Stromal cell of bone marrow (primary cell): ENCODE data around the gene ABLIM1.

Source experiments
- DNase-seq: peaks from one replicate; pipeline ENCODE4 v3.0.0-alpha.2; 2012; ENCODE audit warnings: low read depth

The ABLIM1 gene

DNA sequence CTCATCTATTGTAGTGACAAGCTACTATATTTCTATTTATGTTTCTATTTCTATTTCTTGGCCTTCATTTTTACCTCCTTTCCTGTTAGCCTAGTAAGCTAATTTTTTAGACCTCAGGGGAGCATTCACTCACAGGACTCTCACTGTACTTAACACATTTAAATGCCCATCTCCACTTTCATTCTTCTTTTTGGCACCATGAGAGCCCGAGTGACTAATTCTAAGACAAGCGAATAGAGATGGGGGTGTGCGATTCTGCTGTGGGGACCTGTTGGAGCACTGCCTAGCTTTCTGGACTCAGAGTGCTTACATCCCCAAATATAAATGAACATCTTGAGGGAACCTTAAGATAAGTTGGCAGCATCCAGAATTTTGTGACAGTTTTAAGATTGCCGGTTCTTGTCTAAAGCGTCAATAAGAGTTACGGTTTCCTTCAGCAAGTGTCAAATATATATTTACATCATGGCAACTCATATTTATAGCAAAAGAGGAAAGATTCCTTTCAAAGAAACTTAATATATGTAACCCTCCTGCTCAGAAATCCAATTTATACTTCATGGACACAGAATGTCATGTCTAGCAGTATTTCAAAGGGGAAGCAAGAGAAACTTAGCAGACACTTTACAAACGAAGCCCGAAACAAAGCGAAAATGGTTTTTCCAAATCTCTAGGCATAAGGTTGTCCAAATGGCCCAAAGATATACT, 199.7 kb downstream of the ABLIM1 start:
- no peak for DNase-seq

DNA sequence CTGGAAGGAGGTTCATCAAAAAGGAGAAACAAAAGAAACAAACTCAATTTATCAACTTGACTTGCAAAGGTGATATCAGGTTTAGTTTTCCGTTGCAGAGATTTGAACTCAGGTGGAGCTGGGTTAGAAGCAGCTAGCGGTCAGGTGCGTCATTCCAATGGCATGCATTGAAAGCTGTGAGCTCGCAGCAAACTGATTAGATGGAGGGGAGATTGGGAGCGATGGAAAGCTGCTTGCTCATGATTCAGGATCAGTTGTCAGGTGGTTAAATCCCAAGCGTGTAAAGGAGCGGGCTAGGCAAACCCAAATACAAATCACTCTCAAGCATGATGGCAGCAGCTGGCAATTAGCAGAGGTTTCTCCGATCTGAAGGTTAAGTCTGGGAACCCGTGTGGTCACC, 204.5 kb downstream of the ABLIM1 start:
- DNase-seq, result no peak

DNA sequence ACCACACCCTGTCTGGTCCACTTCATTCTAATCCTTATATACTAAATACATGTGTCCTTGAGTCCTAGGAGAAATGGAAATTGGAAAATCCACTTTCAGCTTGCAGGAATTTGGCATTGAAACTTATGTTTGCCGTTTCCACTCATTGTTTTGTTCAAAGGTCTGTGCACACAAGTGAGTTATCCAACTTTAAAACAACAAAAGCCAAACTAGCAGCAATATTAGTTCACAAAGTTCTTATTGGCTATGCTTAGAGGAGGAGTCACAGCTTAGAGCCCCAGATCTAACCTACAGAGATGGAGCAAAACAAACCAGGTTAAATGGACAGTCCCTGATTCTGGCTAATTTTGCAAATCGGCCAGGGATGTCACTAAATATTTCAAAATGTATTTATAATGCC, 209.2 kb downstream of the ABLIM1 start:
- no peak for DNase-seq

DNA sequence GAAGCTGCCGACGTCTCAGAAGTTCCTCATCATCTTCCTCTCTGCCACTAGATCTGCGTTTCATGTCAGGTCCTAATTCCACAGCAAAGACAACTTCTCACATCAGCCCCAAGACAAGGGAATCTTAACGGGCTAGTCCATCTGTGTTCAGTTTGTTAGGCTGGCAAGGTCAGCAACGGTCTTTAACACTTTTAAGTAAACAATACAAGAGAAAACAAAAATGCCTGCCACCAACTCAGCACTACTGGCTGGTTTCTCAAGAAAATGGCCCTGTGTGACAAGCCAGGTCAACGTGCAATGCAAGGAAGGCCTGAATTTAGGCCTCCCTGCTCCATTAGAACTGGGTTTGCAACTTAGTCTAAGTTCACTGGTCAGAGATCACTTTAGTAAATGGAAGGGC, 212.7 kb downstream of the ABLIM1 start:
- no peak for DNase-seq

DNA sequence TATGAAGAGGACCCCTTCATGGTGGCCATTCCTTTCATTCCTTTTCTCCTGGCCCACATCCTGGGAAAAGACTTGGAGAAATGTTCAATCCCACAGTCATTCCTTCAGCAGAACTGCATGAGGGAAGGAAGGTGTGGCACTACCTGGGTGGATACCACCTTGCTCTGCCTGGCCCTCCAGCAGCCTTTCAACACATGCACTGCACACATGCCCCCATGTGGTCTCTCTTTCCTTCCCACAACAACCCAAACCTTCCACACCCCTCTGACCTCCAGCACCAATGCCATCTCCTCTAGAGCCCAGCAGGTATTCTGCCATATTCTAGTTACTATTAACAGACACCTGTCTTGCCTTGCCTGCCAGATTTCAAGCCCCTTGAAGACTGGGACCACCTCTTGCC, 213.3 kb downstream of the ABLIM1 start:
- no peak for DNase-seq

DNA sequence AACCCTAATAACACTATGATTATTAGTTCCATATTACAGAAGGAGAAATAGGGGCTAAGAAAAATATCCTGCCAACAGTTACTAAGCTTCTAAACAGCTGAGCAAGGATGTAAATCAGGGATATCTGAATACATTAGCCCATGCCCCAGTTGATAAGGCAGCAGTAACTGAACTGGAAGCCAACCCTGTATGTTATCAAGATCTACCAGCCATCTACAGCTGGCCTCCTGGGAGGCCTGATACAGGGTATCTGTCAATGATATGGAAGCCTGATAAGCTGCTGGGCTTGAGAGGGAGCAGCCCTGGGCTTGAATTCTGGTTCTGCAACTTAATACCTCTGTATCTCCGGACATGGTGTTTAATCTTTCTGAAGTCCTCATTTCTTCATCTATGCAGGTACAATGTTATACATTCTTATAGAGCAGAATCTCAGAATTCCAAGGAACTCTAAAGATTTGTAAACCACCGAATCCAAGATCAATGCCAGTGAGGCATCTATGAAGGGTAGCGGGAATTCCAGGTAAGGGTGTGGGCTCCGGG, 215.9 kb downstream of the ABLIM1 start:
- DNase-seq, result no peak

DNA sequence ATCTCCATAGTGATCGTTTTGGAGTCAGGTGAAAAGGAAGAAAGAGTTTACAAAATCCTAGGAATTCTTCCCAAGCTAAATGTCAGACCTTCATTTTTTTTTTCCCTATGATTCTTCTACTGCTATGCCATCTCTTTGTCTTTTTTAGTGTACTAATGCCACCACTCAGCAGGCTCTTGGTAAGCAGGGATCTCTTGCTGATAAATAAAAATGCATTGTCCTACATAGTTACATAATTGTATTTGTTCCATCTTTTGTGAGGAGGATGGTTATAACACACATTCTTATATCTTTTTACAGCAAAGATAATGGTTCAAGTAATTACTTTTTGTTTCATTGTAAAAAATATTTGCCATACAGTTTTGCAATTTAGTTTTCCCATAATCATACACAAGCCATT, 217.0 kb downstream of the ABLIM1 start:
- DNase-seq, result no peak

DNA sequence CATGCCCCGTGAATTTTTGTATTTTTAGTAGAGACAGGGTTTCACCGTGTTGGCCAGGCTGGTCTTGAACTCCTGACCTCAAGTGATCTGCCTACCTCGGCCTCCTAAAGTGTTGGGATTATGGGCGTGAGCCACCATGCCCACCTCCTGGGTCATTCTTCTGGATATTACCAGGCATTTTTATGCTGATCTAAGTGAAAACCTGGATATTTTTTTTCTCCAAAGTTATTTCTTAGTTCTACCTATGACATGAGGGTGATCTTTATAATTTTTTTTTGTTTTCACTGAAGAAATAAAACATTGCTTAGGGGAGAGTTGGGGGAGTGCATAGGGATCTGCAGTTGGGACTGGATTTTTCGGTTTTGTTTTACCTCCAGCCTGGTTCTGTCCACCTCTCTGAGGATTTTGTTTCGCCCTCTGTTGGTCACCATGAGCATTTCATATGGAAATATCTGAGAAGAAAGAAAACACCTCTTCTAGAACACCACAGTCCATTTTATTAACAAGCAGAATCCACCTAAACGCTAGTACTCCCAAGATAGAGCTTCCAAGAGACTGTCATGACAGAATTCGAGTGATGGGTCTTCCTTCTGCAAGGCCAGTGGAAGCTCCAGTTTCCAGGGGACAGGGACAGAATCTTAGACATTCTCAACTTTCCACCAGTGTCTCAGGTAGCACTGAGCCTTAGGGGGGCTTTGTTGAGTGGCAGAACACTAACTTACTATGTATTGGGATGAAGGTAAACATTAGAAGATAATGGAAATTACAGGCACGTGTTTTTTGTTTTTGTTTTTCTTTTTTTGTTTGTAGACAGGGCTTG, 220.4 kb downstream of the ABLIM1 start:
- no peak for DNase-seq

DNA sequence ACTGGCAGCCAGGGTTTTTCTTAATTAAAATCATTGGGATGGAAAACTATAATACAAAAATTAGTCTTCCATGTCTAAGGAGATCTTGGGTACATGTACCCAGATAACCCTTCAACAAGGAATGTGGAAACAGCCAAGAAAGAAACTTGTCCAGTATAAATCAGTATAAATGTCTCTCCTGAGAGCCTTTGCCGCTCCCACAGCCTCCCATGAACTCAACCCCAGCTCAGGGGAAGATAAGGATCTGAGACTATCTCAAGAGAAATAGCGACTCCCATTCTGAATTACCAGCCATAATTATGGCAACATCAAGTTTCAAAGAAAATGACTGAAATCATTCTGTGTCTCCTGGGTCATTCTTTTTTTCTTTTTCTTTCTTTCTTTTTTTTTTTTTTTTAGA, 221.1 kb downstream of the ABLIM1 start:
- no peak for DNase-seq

DNA sequence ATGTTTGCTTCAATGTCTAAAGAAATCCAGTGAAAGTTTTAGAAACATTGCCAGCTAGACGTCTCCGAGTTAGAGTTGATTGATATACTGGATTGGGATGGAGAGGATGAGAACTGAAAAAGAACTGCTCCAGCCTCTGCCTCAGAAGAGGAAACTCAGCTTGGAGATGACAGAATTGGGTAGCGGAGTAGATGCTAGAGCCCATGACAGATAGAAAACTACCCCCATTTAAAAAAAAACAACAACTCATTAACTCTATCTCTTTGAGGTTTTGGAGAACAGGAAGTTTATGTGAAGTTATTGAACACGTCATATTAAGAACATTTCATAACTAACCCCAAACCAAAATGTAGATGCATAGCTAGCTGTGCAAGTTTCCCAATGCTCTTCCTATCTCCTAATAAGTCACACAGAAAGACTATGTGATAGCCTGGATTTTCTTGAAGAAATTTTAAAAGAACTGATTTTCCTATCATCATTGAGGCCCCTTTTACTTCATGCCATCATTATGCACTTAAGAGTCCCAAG, 225.4 kb downstream of the ABLIM1 start:
- no peak for DNase-seq

DNA sequence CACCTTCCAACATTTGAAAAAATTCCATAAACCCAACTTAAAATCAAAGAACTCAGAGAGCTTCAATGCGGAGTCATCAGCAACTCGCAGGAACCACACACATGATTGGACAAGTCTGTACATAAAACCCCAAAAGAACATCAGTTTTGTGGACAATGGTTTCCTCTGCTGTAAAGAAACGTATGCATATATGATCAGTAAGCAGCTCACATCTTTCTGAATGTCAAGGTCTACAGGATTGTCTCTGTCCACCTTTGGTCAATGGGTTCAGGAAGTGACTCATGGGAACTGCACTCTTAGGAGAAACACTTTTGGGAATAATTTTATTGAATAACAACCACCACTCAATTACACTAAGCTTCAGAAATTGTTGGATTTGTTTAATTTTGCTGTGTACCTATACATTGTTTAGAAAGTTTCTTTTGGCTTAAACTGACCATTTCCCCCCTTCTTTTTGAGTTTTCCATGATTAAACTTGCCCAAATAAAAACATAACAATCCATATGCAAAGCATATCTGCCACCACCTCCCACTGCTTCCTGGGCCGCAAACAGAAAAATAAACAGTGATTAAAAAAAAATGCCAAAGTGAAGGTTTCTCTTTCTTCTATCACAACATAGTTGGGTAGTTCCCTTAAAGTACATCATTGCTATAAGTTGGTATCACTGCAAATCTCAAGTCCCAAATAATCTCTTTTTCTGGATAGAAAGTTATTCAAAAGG, 226.5 kb downstream of the ABLIM1 start:
- DNase-seq, result no peak

DNA sequence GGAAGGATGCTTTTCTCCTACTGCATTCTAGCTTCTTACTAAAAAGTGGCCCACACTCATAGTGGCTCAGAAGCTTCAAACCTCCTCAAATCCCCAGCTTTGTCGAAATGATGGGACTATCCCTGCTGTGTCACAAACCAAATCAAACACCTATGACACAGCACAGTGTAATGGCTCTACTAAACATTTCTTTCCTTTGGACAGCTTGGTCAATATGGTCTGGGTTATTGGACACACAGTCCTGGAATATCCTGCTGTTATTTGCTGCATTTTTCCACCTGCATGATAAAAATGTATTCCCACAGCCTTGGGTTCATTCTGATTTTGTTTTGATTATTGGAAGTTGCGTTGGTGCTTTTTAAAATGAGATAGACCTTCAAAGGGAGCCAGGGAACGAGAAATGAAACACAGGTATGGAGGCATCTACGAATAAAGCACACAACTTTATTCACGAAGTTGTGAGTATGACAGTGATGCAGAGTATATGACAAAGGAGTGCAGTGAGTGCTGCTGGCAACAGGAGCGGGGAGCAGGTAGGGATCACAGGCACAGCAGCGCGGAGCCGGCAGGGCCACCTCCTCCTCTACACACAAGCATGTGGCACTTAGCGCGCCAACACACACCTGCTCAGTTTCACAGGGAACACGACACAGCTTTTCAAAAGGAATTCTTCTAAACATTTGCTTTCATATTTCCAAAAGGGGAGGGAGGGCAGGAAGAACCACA, 227.2 kb downstream of the ABLIM1 start:
- no peak for DNase-seq

DNA sequence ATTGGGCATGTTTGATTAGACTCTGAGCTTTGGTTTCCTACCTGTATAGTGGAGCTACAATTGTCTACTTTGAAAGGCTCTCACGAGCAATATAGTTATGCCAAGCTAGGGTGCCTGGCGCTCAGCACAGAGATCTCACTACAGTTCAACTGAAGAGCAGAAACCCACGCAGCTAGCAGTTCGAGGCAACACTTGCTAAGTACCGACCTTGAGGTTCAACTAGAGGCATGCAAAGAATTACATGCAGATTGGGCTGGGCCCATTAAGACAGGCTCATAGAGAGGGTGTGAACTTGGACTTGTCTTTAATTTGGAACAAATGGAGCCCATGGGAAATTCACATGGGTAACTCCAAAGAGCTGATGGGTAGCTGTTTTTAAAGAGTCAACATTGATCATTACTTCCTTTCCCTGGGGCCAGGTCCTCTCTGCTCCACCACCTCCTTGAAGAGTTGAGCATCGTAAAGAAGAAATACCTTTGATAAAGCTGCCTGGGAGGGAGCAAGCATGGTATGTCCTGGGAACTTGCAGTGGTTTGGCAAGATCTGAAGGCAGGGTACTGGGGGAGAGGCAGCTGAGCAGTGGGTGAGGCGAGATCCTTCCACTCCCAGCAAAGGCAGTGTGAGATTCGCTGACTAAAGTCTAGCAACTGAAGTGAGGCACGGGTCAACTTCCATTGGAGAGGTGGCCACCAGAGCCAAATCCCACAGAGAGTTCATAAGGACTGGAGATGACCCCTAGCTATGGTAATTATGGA, 228.3 kb downstream of the ABLIM1 start:
- DNase-seq, result no peak

DNA sequence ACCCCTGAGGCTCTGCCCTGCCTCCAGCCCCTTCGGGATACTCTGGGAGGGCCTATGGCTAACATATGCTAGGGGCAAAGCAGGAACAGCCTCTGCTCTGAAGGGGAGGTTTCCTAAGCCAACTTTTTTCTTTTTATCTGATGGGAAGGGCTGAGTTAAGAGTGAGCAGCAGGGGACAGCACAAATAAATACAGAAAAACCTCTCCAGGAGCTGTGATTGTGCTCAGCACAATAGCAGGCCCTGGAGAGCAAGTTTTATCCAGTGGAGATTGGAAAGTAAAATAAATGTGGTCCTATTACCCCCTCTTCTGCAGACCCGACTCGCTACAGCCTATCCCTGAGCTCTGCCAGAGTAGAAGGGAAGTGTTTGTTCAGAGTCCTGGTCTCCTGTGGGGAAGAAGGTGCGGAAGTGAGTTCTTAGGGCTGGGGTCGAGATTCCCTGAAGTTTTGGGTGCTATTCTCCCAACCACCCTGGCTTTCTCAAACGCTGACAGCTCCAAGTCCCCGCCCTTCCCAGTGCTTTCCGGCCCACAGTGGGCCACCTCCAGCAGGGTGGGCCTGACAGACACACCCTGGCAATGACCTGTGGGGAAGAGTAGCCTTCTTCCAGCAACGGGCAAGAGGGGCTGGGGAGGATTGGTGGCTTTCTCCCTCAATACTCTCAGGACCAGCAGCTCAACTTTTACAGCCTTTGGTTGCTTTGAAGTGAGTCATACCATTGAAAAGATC, 230.8 kb downstream of the ABLIM1 start:
- no peak for DNase-seq

DNA sequence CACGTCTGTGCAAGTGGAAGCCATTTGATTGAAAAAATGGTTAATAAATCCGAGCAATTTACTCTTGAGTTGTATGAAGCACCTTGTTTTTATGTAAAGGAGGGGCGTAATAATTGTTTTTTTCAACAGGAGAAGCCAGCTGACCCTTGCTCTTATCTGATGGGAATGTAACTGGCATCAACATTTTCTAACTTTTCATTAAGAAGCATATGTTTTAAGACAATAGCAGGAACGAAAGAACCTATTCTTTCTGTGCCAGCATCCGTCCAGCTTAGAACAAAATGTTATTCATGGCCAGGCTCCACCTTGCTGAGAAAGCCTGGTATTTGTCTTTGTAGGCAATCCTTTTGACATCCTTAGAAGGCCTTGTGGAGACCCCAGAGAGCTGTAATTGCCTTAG, 231.6 kb downstream of the ABLIM1 start:
- no peak for DNase-seq

DNA sequence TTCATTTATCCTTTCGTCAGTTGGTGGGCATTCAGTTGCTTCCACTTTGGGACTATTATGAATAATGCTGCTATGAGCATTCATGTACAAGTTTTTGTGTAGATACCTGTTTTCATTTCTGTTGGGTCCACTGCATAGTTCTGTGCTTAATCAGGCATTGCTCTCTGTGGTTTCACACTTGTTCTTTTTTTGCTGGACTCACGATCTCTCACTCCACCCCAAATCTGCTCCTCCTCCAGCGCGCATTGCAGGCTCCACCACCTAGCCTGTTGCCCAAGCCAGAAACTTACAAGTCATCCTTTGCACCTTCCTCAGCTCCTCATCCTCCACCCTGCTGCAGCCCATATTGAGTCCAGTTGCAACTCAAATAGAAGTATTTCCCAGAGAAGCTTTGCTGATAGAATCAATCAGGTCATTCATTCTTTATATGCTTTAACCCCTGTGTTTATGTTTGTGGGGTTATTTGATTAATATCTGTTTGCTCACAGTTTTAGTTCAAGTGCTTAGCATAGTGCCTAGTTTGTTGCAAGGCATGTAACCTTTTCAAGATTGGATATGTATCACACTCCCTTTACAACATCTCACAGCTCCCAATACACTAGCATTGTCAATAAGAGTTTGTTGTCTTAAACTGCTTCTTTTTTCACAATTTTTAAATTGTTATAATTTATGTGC, 237.1 kb downstream of the ABLIM1 start:
- no peak for DNase-seq

DNA sequence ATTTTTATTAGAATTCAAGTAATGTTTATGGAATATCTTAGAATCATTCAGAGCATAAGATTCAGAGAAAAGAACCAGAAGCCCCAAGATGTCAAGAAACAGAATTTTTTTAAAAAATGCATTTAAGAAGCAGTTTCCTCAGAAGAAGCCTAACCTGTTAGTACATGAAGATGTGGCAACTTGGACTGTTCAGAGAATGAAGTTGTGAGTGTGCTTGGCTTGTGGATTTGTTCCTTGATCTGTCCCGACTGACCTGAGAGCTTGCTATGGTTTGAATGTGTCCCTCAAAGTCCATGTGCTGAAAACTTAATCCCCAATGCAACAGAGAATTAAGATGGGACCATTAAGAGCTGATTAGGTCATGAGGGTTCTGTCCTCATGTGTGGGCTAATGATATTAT, 240.0 kb downstream of the ABLIM1 start:
- DNase-seq, result no peak

DNA sequence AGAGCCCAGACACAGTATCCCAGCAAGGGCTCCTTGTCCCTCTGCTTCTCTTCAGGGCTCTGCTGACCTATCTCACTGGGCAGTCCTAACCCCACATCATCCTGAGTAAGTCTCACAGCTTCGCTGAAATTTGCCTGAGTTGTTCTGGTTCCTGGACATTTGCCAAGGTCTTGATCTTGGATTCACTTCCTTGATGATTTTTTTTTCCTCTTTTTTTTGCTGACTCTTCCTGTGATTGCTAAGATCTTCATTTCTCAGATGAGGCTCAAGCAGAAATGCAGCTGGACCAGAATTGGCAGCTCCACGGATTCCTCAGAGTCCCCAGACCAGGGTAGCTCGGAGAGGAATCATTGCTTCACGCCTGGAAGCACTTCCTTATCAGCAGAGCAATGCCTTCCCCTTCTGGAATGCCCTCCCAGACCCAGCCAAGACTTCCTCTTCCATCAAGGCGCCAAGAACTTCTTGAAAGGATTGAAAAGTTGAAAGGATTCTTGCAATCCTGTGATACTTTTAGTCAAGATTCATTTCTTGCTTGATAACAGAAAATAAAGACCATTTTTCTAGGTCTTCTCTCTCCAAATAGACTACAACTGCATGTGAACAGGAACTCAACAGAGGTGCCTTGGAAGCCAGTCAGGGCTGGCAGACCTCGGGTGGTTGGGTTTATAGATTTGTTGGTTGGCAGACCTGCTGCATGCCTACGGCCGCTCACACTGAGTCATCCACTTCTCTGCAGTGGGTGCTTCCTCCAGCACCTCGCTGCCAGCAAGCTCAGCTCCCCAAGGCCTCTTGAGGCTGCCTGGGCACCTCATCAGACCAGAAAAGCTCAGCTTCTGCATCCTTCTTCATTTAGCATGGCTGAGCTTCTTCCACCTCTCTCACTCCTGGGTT, 244.9 kb downstream of the ABLIM1 start:
- DNase-seq, result peak; percentile 31

DNA sequence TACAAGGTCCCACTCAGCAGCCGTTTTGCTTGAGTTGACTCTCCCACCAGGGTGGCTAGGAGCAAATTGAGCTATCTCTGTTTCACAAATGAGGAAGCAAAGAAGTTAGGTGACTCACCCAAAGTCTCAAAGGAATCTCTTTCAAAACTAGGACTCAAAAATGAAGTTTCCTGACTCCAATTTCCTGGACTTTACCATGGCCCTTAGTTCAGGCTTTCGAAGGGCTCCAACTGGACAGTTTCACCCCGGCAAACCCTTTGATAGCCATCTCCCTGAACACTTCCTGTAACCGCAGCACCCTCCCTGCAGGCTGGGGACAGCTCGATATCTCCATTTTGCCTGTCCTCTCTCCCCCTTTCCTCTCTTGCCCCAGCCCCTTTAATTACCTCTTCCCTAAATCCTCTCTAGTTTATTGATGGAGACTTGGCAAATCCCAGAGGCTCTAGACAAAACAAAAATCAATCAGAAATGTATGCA, 249.1 kb downstream of the ABLIM1 start:
- no peak for DNase-seq
